ENCODE data around the gene NAXD. TPM values are rescaled to one million over a fixed set of nuclear protein-coding genes. Genes with fewer than 3 reads are reported as not detected.
"Not testable (repeated sequence)": the region's sequence is repeated elsewhere in the genome, so short reads cannot be mapped to it uniquely, and the experiment has no call there.

Gene NAXD
- 21.1 and 24.8 TPM in 2 replicates for total RNA-seq

- Histone ChIP-seq H3K4me3 (ENCODE audit: low read depth, low read length) (peak within 1 kb of the TSS; percentile 69), H3K36me3 (ENCODE audit: control insufficient read depth, insufficient read depth, low read length) (no peaks in the 10 kb centered on the region), H3K27me3 (ENCODE audit: control insufficient read depth, insufficient read depth, low read length) (no peaks in the 10 kb centered on the region)
- no peak for FAIRE-seq
- peak; percentile 80 for DNase-seq (ENCODE audit: low read depth)
- TF ChIP-seq CTCF (IDR thresholded peaks at IDR 0.05; ENCODE audit: insufficient read depth, low read length, severe bottlenecking), result no peak
These were observed at the start of gene NAXD for GRCh38 chr13:110615322-110616102. Gene NAXD, plus strand, starts transcription at chr13:110615545. Its CDS starts 57 bp downstream, at chr13:110615602.

- H3K4me3 ChIP-seq (ENCODE audit: low read depth, low read length), result no peak overlapping the region
- no peak for FAIRE-seq
- no peaks in the 10 kb centered on the region for H3K36me3 ChIP-seq (ENCODE audit: control insufficient read depth, insufficient read depth, low read length)
- no peaks in the 10 kb centered on the region for H3K27me3 ChIP-seq (ENCODE audit: control insufficient read depth, insufficient read depth, low read length)
- no peak for DNase-seq (ENCODE audit: low read depth)
- TF ChIP-seq CTCF (IDR thresholded peaks at IDR 0.05; ENCODE audit: insufficient read depth, low read length, severe bottlenecking), result no peak
These were observed 49.2 kb upstream of the NAXD start for GRCh38 chr13:110566171-110566570.

- H3K27me3 ChIP-seq (ENCODE audit: control insufficient read depth, insufficient read depth, low read length), result peaks cover 2% of the 10 kb centered on the region
- no peaks in the 10 kb centered on the region for H3K36me3 ChIP-seq (ENCODE audit: control insufficient read depth, insufficient read depth, low read length)
- H3K4me3 ChIP-seq (ENCODE audit: low read depth, low read length), result no peak overlapping the region
- DNase-seq (ENCODE audit: low read depth) (no peak), FAIRE-seq (no peak)
- TF ChIP-seq CTCF (IDR thresholded peaks at IDR 0.05; ENCODE audit: insufficient read depth, low read length, severe bottlenecking), result no peak
These were observed 46.7 kb upstream of the NAXD start for GRCh38 chr13:110568612-110569011.

- DNase-seq (ENCODE audit: low read depth); H3K36me3 ChIP-seq (ENCODE audit: control insufficient read depth, insufficient read depth, low read length); H3K4me3 ChIP-seq (ENCODE audit: low read depth, low read length); FAIRE-seq; H3K27me3 ChIP-seq (ENCODE audit: control insufficient read depth, insufficient read depth, low read length): not testable (repeated sequence)
These were observed 45.4 kb upstream of the NAXD start for GRCh38 chr13:110569962-110570361.

GRCh38 chr13:110570886-110571285, 44.5 kb upstream of the NAXD start:
- Histone ChIP-seq H3K4me3 (ENCODE audit: low read depth, low read length) (no peak overlapping the region), H3K36me3 (ENCODE audit: control insufficient read depth, insufficient read depth, low read length) (no peaks in the 10 kb centered on the region), H3K27me3 (ENCODE audit: control insufficient read depth, insufficient read depth, low read length) (peaks cover 8% of the 10 kb centered on the region)
- TF ChIP-seq CTCF (IDR thresholded peaks at IDR 0.05; ENCODE audit: insufficient read depth, low read length, severe bottlenecking), result no peak
- FAIRE-seq, result no peak
- DNase-seq (ENCODE audit: low read depth), result no peak

- Histone ChIP-seq H3K4me3 (ENCODE audit: low read depth, low read length) (no peak overlapping the region), H3K36me3 (ENCODE audit: control insufficient read depth, insufficient read depth, low read length) (no peaks in the 10 kb centered on the region), H3K27me3 (ENCODE audit: control insufficient read depth, insufficient read depth, low read length) (peaks cover 8% of the 10 kb centered on the region)
- FAIRE-seq (peak; percentile 18), DNase-seq (ENCODE audit: low read depth) (no peak)
- TF ChIP-seq CTCF (IDR thresholded peaks at IDR 0.05; ENCODE audit: insufficient read depth, low read length, severe bottlenecking), result no peak
These were observed 43.2 kb upstream of the NAXD start for GRCh38 chr13:110571896-110572777.

All from bronchial epithelial cell (primary cell).